ENCODE results near the gene GPC3.
A peak's percentile ranks its signal among the peaks of the same experiment; 100 is the strongest.
"Not testable (repeated sequence)": the region's sequence is repeated elsewhere in the genome, so short reads cannot be mapped to it uniquely, and the experiment has no call there.

Gene GPC3

GRCh38 chrX:133985164-133985966, at the start of gene GPC3:
TSS of gene GPC3 (minus strand) at chrX:133985594.
- peak in 16 of 56 donors; percentile 0 to 25 (median 4) for DNase-seq

GRCh38 chrX:134032441-134032840, 47.0 kb upstream of the GPC3 start:
- DNase-seq, result no peak

GRCh38 chrX:134026565-134027311, 41.3 kb upstream of the GPC3 start:
- peak in 13 of 56 donors; percentile 0 to 21 (median 0) for DNase-seq

- no peak for DNase-seq
Measured at GRCh38 chrX:134025986-134026545, 40.7 kb upstream of the GPC3 start.

- DNase-seq, result no peak
Measured at GRCh38 chrX:134024686-134025377, 39.4 kb upstream of the GPC3 start.

- no peak for DNase-seq
Measured at GRCh38 chrX:134023851-134024281, 38.5 kb upstream of the GPC3 start.

GRCh38 chrX:134020910-134021309, 35.5 kb upstream of the GPC3 start:
- no peak for DNase-seq

- no peak for DNase-seq
Measured at GRCh38 chrX:134019567-134020206, 34.3 kb upstream of the GPC3 start.

GRCh38 chrX:134016309-134016708, 30.9 kb upstream of the GPC3 start:
- DNase-seq, result not testable (repeated sequence)

GRCh38 chrX:134015510-134015909, 30.1 kb upstream of the GPC3 start:
- not testable (repeated sequence) for DNase-seq

GRCh38 chrX:134013524-134013923, 28.1 kb upstream of the GPC3 start:
- DNase-seq, result no peak

- no peak for DNase-seq
Measured at GRCh38 chrX:134013092-134013497, 27.7 kb upstream of the GPC3 start.

GRCh38 chrX:134010690-134011089, 25.3 kb upstream of the GPC3 start:
- DNase-seq, result no peak

GRCh38 chrX:134007716-134008115, 22.3 kb upstream of the GPC3 start:
- DNase-seq, result no peak

GRCh38 chrX:134006484-134007161, 21.2 kb upstream of the GPC3 start:
- no peak for DNase-seq

- DNase-seq, result no peak
Measured at GRCh38 chrX:134004084-134004483, 18.7 kb upstream of the GPC3 start.

- DNase-seq, result no peak
Measured at GRCh38 chrX:134002921-134003615, 17.7 kb upstream of the GPC3 start.

- DNase-seq, result no peak
Measured at GRCh38 chrX:134000260-134001245, 15.2 kb upstream of the GPC3 start.

Data from amygdala (tissue), 56 donors.